Lower lobe of right lung (tissue), 2 donors: ENCODE data around the gene OR8B2. TPM values are rescaled to one million over a fixed set of nuclear protein-coding genes. Genes with fewer than 3 reads are reported as not detected.

Source experiments
- ATAC-seq, 2 donors: fragments of 200-7000 bp; cut with Tn5 transposase; one replicate each; pipeline ENCODE4 v1.9.1; 2020 to 2022; ENCODE audit warnings: mild to moderate bottlenecking in 2 of 2, moderate library complexity in 2 of 2
- DNase-seq: peaks from one replicate; pipeline ENCODE4 v3.0.0-alpha.2; 2020
- H3K27ac ChIP-seq: fragments of 200-600 bp; one replicate; pipeline ENCODE4 v1.8.0; 2022
- H3K27me3 ChIP-seq: fragments of 200-600 bp; one replicate; pipeline ENCODE4 v1.8.0; 2022; ENCODE audit warnings: low read depth
- H3K36me3 ChIP-seq: fragments of 200-600 bp; one replicate; pipeline ENCODE4 v1.8.0; 2022; ENCODE audit warnings: mild to moderate bottlenecking
- H3K4me1 ChIP-seq: fragments of 200-600 bp; one replicate; pipeline ENCODE4 v1.8.0; 2022
- H3K4me3 ChIP-seq: fragments of 200-600 bp; one replicate; pipeline ENCODE4 v1.8.0; 2022; ENCODE audit warnings: mild to moderate bottlenecking
- H3K9me3 ChIP-seq: fragments of 200-600 bp; one replicate; pipeline ENCODE4 v1.8.0; 2022
- CTCF ChIP-seq: fragments of 200-600 bp; IDR thresholded peaks from one replicate; pipeline ENCODE4 v1.8.0; 2022; ENCODE audit warnings: antibody characterized with exemption, mild to moderate bottlenecking
- intact Hi-C: fragments of 100-400 bp; cut with DNase I; formaldehyde crosslinking; loops from one replicate; pipeline ENCODE4 v1.11.0; 2022
- total RNA-seq: library from RNA; stranded (reverse); fragmentation: NEBNext Ultra II Directional; extraction: Animal tissue kit (Norgen Biotek cat#: 25700); gene quantifications from one replicate; pipeline ENCODE4 v1.2.1, GENCODE V29; 2021
- donor health status: DM: no; HTN: yes; CAD: no; lungs with severe emphysema.

Gene OR8B2
- total RNA-seq, 1 donor from 2014 or later = not detected

- no peak for TF ChIP-seq CTCF
- intact Hi-C loops = no loop called here
- Histone ChIP-seq H3K4me3 (no peak overlapping the region), H3K36me3 (no peaks in the 10 kb centered on the region), H3K4me1 (no peaks in the 10 kb centered on the region), H3K27ac (no peak overlapping the region), H3K9me3 (no peaks in the 10 kb centered on the region), H3K27me3 (no peaks in the 10 kb centered on the region)
- ATAC-seq (no peak), DNase-seq (no peak)
Observed at GRCh38 chr11:124344346-124344745, 40.0 kb downstream of the OR8B2 start.

- intact Hi-C loops = no loop called here
- ATAC-seq (no peak), DNase-seq (no peak)
- Histone ChIP-seq H3K4me1 (no peaks in the 10 kb centered on the region), H3K27ac (no peak overlapping the region), H3K4me3 (no peak overlapping the region), H3K9me3 (no peaks in the 10 kb centered on the region), H3K27me3 (no peaks in the 10 kb centered on the region), H3K36me3 (no peaks in the 10 kb centered on the region)
- TF ChIP-seq CTCF = no peak
Observed at GRCh38 chr11:124340142-124340447, 44.2 kb downstream of the OR8B2 start.

- Histone ChIP-seq H3K9me3 (no peaks in the 10 kb centered on the region), H3K27ac (no peak overlapping the region), H3K4me1 (no peaks in the 10 kb centered on the region), H3K27me3 (no peaks in the 10 kb centered on the region), H3K36me3 (no peaks in the 10 kb centered on the region), H3K4me3 (no peak overlapping the region)
- ATAC-seq = no peak
- no peak for DNase-seq
- intact Hi-C loops = no loop called here
- TF ChIP-seq CTCF = no peak
Observed at GRCh38 chr11:124339396-124340141, 44.7 kb downstream of the OR8B2 start.

Other genes with a start within 250 kb of the OR8B2 start
- gene OR10D3, start 201.2 kb downstream of the OR8B2 start, total RNA-seq = not detected
- gene OR8G1, start 143.4 kb downstream of the OR8B2 start, total RNA-seq = not detected
- gene OR8G5, start 128.1 kb downstream of the OR8B2 start, total RNA-seq = 0.35 TPM
- gene OR8D1, start 70.5 kb downstream of the OR8B2 start, total RNA-seq = not detected
- not detected for gene OR8D2, start 64.3 kb downstream of the OR8B2 start, total RNA-seq
- gene OR8B3, start 14.5 kb upstream of the OR8B2 start, total RNA-seq = not detected
- gene OR8B4, start 40.4 kb upstream of the OR8B2 start, total RNA-seq = not detected
- not detected for gene OR8B8, start 61.2 kb upstream of the OR8B2 start, total RNA-seq
- not detected for gene OR8B12, start 159.2 kb upstream of the OR8B2 start, total RNA-seq
- gene OR8A1, start 185.5 kb upstream of the OR8B2 start, total RNA-seq = not detected
- gene PANX3, start 226.9 kb upstream of the OR8B2 start, total RNA-seq = not detected
- 46.3 TPM for gene TBRG1, start 238.4 kb upstream of the OR8B2 start, total RNA-seq